Astrocyte of the spinal cord (primary cell): ENCODE measurements around the gene SSH2.

Experiments used
- DNase-seq: peaks from one replicate; pipeline ENCODE4 v3.0.0; 2011; ENCODE audit warnings: low read depth, low spot score
- H3K4me3 ChIP-seq: 2 replicates; pipeline ENCODE4 v1.5.1; 2011; ENCODE audit warnings: low read depth, mild to moderate bottlenecking, low read length, moderate library complexity
- CTCF ChIP-seq: IDR thresholded peaks from 2 replicates; pipeline ENCODE4 v1.5.1; 2012; ENCODE audit warnings: low read depth, mild to moderate bottlenecking, low read length, inconsistent platforms
- in situ Hi-C: cut with HindIII; loops from 2 replicates; pipeline ENCODE4 v1.10.0; 2017; ENCODE audit warnings: low sequenced_read_pairs

SSH2 gene

GRCh38 chr17:29929006-29929532 is 959 bp downstream of the SSH2 start:
- peak overlapping the region; percentile 88 for H3K4me3 ChIP-seq
- DNase-seq, result peak; percentile 45
- in situ Hi-C loops, result no loop called here
- no peak for TF ChIP-seq CTCF

- in situ Hi-C loops, result no loop called here
- no peak for DNase-seq
- no peak overlapping the region for H3K4me3 ChIP-seq
- no peak for TF ChIP-seq CTCF
These were observed 2.5 kb downstream of the SSH2 start for GRCh38 chr17:29927546-29927945.

- in situ Hi-C loops, result no loop called here
- H3K4me3 ChIP-seq, result no peak overlapping the region
- TF ChIP-seq CTCF, result no peak
- DNase-seq, result no peak
These were observed 5.2 kb downstream of the SSH2 start for GRCh38 chr17:29924786-29925185.

GRCh38 chr17:29918922-29919856 is 10.8 kb downstream of the SSH2 start:
- peak; percentile 59 for DNase-seq
- in situ Hi-C loops, result no loop called here
- no peak for TF ChIP-seq CTCF
- no peak overlapping the region for H3K4me3 ChIP-seq

GRCh38 chr17:29918016-29918415 is 12.0 kb downstream of the SSH2 start:
- DNase-seq, result no peak
- in situ Hi-C loops, result no loop called here
- no peak overlapping the region for H3K4me3 ChIP-seq
- no peak for TF ChIP-seq CTCF

GRCh38 chr17:29914819-29915537 is 15.1 kb downstream of the SSH2 start:
- H3K4me3 ChIP-seq, result no peak overlapping the region
- in situ Hi-C loops, result no loop called here
- TF ChIP-seq CTCF, result no peak
- DNase-seq, result no peak
